Effector CD4-positive, alpha-beta T cell (primary cell): Measurements from ENCODE around the gene MRPL1.

Experiments used
- DNase-seq: peaks from one replicate; pipeline ENCODE4 v3.0.0-alpha.2; 2020
- total RNA-seq: gene quantifications from one replicate; lab custom pipeline; 2026; lab: John Stamatoyannopoulos, UW

The MRPL1 gene
- total RNA-seq = 15.0 reads per million, percentile 40 among the genes with 10 or more reads in this experiment

DNA sequence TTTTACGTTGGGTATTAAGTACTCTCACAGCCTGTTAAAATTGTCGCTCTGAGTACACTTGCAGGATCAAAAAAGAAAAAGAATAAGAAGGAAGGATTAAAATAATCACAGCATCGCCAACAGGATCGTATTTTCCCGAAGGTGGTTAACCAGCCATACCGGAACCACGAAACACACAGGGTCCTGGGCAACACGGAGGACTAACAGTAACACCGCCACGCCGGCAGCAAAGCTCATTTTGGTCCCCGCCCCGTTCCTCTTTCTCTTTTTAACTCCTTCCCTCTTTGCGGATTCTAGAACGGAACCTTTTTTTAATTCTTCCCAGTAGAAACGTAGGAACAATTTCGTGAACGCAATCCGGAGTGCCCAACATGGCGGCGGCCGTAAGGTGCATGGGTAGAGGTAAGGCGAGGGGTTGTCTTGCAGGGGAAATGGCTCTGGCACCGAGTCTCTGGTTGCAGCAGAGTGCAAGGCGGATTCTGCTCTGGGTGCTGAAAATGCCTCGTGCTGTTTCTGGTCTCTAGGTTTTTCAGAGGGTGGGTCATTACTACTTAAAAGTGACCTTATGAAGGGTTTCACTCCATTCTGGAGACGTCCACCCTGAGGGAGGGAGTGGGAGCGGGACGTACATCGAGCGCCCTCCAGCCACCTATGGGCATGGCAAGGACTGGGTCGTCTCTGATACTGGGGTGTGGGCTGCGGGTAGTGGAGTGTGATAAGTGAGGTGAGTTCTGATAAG is at the start of gene MRPL1:
TSS of gene MRPL1 (plus strand) at position 353 of the 739 bp plus-strand sequence. CDS start at position 372, 19 bp downstream.
- DNase-seq = peak; percentile 83

DNA sequence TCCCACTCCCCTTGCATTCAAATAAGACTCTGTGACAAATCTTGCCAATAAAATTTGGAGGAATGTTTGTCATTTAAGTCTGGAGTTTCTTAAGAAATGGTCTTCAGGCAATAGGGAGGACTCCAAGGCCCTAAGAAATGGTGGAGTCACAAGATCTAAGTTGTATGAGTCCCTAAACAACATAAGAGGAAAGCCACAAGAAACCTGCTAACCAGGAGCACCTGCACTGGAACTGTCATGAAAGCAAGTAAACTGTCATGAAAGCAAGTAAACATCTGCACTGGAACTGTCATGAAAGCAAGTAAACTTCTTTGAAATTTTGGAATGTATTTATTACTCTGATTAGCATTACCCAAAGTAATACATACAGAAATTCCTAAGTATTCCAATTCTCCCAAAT is 47.0 kb upstream of the MRPL1 start:
- DNase-seq = no peak

DNA sequence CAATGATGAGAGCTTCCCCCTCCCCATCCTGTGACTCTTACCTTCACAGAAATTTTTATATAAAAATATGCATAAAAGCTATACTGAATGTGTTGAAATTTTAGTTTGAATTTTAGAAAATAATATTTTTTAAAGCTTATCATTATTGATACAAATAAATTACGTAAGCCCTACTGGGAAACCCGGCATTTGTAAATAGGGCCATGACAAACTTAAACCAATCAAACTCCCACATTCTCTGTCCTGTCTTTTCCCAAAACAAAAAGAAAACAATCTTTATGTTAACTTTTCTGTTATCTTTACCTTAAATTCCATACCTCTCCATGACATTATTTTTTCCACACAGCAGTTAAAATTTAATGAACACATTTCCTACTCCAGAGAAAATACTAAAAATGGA is 46.1 kb upstream of the MRPL1 start:
- DNase-seq = no peak

DNA sequence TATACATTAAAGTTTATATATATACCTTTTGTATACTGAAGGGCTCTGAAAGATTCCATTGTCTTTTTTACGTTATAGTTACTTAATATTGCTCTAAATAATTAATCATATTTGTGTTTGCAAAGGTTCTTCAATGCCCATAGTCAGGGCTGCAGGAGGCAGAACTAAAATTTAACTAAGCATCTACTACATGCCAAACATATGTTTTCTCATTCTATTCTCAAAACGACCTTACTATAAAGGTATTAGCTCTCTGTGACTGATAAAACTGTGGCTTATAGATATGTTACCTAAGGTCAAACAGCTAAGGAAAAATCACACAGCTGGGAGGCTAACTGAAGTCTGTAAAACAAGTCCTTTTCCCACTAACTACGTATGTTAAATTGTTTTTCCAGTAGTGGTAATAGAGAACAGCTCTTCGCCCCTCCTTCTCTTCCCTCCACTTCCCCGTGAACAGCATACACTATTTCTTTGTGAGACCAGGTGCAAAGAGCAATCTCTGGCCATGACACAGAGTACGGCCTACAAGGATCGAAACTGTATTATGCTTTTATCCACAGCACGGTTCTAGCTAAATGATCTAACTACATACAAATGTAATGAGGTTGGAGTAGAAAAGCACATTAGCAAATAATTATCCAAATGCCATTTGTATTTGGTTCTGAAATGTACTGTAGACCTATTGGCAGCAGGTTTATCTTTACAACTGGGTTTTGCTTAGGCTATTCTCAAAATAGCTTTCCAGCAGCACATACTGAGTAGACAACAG is 45.1 kb upstream of the MRPL1 start:
- no peak for DNase-seq

DNA sequence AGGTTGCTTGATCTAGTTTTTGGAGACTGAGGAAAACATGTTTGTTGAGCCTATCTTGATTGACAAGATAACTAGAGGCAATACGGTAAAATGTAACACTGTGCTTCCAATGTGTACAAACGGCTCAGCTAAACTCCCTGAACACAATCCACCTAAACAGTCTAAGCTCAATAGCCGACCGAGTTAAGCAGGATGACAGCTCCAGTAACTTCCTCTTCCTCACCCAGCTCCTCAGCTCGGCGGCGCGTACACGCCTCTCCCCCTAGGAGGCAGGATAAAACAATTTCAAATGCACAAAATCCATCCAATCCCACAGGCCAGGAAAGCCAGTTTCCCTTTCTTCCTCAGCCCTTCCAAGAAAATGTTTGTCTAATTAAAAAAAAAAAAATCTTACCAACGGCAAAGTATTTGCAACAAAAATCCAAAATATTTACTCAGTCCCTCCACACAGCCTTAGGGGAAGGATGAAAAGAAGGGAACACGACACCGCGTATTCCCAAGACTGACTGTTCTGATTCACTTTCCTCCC is 44.5 kb upstream of the MRPL1 start:
- DNase-seq = peak; percentile 39

DNA sequence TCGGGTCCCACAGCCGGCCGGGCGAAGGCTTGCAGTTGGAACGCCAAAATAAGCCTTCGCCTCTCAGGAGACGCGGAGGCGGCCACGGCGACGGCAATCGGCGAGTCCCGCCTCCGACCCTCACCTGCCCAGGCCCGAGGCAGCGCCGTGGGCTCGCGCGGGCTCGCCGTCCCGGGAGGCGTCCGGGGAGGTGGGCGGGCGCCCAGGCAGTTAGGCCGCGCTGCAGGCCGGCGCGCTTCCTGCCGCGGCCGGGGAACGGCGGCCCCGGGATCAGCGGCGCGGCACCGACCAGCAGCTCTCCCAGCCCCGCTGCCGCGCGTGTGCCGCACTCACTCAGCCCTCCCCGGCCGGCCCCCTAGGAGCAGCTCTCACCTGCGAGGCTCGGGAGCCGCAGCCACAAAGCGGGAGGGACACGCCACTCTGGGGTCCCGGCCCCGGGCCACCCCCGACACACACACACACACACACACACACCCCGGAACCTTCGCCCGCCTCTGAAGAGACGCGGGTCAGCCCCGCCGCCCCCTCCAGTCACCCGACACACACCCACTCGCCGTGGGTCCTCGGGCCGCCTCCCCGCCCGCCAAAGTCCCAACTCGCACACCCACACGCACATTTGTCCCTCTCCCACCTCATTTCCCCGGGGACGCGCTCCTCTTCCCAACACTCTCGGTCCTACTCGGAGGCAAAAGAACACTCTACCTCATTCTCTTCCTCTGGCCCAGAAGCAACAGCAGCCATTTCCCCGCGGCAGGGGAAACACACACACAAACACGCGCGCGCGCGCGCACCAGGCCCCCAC is 43.8 kb upstream of the MRPL1 start, which contains the start of gene CNOT6L:
TSS of gene CNOT6L (minus strand) at position 767 of the 802 bp plus-strand sequence. CDS start at position 707, 60 bp downstream.
- peak; percentile 81 for DNase-seq

DNA sequence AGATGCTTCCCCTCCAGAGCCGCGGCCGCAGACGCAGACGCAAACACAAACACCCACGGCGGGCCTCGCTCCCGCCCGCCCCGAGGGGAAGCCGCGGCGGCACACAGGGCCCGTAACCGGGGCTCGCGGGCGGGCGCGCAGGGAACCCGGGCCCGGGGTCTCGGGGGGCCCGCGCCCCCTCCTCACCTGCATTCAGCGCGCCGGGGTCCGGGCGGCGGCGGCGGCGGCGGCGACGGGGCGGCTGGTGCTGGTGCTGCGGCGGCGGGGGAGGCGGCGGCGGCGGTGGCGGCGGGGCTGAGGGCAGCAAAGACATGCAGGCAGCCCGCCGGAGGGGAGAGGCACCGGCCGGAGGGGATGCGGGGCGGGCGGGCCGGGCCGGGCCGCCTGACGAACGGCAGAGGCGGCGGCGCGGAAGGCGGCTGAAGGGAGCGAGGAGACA is 43.2 kb upstream of the MRPL1 start:
- DNase-seq = no peak

DNA sequence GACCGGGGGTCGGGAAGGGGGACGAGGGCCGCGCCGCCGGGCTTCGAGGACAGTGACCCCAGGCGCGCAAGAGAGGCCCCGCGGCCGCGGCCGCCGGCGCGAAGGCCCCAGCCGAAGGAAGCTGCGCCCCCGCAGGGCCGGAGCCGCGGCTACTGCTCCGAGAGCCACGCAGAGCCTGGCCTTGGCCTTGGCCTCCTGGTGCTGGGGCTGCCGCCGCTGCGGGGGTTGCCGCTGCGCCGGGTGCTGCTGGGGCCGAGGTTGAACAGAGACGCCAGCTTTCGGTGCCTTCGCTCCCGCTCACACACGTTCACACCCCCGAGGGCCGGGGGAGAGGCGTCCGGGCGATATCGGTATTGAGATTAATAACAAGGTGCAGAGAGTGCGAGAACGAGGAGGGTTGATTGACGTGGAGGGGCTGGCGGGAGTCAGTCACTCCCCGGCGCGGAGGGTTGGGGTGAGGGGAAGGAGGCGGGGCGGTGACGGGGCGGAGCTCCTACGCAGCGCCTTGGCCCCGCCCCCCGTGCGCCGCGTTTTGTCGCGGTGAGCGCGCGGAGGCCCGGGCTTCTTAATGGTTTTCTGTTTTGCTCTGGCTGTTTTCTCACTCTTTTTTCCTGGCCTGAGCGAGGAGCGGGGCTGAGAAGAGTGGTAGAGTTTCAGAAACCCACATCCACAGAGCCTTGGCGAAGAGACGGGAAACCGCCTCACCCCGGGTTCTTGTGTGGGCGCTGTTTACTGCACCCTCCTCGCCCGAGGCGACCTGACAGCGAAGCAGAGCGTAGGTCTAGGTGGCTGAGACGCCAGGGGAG is 42.6 kb upstream of the MRPL1 start:
- peak; percentile 95 for DNase-seq

DNA sequence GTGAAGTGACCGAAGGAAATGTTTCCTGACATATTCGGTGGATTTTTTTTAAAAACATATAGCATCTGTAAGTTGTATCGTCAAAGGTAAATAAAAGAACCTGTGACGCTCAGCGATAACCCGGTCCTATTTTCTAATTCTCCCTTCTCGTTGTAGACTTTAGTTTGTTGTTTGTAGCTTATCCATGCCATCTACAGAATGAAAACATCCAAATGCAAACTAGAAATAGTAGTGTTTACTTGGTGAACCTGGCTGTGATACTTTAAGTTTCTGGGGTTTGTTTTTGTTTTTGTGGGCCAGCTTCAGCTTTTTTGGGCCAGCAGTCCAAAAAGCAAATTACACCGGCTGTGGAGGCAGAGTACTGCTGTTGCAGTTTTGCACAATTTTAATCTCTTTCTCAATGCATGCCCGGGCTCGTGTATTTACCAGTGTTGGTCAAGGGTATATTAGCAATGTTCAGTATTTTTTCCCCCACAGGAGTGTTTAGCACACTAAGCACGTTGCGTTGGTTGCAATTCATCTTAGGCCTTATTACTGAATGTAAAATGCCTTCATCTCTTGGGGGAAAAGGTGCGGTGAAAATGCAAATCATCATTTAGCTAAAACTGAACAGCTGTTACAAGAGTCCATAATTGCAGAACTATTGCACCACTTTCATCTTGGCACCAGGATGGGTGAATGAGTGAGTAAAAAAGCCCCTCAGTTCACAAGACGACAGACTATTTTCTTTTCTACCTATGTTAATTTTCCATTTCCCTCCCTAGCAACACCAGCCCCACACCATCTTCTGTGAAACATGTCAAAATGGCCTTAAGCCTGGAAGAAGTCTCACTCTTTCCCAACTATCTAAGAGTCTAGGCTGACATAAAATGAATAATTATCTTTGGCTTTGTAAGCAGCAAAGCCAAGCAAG is 41.7 kb upstream of the MRPL1 start:
- DNase-seq = peak; percentile 18

DNA sequence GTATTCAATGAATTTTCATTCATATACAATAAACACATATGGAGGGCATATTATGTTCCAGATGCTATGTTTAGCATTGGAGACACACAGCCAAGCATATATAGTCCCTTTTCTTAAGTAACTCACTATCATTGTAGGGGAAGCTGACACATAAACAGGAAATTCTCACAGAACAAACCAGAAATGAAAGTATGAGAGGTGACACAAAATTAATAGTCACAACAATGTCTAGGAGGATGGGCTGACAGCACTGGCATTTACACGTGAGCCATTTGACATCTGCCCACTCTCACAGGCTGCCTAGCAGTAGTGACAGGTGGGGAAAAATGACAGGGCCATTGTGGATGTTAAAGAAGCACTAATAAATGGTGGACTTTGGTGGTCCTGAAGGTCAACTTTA is 40.9 kb upstream of the MRPL1 start:
- peak; percentile 46 for DNase-seq

DNA sequence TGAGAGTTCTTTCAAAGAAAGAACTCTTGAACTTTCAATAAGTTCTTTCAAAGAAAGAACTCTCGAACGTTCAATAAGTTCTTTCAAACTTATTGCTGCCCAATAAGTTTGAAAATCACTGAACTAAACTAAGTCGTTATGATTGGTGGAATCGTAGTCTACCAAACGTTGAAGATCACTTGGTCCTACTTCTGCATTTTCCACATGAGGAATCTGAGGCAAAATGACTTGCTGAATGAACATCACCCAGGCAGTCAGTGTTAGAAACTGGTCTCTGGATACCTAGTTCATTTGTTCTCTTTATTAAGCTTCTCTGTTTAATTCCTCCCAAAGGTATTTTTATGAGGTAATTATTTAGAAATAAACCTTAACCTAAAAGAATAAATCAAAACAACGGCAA is 36.4 kb upstream of the MRPL1 start:
- DNase-seq = no peak

DNA sequence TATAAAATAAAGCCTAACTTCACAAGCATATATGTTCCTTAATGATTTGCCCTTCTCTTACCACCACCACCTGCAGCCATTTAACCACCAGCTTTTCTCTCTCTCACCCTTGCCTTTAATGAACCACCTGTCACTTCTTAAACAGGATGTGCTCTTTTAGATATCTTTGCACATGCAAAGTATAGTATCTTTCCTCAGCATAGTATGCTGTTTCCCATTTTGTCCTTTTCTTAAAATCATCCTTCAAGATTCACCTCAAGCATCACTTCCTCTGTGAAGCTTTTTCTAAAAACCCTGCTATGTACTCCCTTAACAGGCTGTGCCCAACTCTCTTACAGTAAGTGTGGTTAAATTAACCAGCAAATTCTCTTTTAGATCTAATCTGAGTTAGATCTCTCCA is 35.3 kb upstream of the MRPL1 start:
- no peak for DNase-seq

DNA sequence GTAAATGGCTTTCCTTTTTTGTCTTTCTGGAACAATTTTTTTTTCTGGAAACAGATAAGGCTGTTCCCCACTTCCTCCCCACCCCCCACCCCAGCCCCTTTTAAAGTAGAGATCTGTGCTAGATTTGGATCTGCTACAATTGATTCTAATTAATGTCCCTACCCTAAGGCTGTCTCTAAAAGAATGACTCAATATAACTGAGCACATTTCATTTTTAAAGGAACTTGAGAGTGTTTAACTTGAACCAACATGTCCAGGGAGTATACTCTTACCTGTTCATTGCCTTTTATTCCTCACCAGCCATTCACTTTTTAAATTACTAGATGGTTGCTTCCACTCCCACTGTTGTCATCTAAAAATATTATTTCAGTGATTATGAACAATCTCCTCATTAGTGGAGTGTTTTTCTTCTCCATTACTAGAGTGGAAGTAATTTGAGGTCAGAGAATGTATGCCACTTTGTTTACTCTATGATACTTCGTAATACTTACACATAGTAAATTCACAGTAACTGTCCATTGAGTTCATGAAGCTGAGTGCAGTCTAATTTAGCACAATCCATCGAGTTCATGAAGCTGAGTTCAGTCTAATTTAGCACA is 29.4 kb upstream of the MRPL1 start:
- DNase-seq = no peak

DNA sequence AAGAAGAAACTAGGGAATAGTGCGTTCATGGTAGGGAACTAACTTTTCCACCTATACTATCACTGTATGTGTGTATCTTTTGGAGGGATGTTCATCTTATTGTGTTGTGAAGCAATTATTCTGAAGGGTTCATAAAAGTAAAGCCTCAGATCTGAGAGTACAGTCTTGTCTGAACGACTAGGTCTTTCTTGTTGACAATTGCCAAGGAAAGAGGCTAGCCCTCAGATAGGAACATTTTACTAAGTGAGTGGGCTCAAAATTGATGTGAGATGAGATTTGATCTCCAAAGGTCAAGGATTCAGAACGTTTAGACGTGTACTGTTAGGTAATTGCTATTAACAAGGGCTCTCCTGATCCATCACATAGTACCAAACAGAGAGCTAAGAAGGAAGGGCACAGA is 28.2 kb upstream of the MRPL1 start:
- DNase-seq = no peak

DNA sequence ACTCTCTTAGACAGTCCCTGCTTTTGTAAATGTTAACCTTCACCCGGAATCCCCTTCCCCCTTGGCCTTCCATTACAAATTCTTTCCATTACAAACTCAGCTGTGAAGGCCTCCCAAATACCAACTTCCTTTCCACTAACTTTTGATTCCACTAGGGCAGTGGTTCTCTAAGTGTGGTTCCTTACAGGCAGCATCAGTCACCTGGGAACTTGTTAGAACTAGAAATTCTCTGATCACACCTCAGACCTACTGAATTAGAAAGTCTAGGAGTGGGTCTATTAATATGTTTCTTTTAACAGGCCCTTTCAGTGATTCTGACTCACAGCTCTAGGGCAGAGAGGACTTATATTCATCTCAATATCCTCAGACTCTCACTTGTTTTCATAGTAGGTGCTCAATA is 19.0 kb upstream of the MRPL1 start:
- no peak for DNase-seq

DNA sequence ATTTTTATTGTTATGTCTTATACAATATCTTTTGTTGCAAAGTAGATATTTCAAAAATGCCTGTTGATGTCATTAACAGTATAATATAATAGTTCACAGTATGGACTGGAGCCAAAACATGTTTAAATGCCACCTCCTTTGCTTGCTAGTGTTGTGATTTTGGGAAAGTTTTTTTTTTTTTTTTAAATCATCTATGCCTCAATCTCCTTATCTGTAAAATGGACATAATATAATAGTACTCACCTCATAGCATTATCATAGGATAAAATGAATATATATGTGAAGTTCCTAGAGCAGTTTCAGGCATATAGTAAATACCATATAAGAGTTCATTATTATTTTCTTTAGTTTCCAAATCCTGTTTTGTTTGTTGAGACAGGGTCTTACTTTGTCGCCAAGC is 18.3 kb upstream of the MRPL1 start:
- no peak for DNase-seq

DNA sequence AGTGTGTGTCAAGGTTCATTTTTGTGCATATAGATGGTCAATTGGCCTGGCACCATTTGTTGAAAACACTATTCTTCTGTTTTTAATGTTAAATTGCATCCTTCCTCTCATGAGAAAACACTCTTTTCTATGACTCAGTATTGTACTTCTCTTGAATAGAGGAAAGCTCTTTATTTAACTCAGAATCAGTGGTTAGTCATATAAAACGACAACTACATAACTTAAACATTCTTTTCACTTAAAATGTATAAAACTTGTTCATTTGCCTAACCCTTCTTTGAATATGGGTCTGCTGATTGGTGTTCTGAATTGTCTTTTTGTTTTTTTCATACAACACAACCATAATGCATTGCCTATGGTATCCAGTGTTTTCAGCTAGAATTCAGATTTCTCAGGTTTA is 17.2 kb upstream of the MRPL1 start:
- DNase-seq = no peak

DNA sequence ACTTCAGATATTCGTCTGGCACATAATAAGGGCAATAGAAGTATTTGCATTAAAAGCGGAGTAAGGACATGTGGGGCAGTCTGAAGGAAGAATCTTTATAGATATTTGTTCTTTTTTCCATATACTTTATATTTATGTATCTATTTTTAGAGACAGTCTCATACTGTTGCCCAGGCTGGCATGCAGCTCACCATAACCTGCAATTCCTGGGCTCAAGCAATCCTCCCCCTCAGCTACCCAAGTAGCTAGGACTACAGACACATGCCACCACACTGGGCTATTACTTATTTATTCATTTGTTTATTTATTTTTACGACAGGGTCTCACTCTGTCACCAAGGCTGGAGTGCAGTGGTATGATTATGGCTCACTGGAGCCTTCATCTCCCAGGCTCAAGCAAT is 16.7 kb upstream of the MRPL1 start:
- DNase-seq = no peak

DNA sequence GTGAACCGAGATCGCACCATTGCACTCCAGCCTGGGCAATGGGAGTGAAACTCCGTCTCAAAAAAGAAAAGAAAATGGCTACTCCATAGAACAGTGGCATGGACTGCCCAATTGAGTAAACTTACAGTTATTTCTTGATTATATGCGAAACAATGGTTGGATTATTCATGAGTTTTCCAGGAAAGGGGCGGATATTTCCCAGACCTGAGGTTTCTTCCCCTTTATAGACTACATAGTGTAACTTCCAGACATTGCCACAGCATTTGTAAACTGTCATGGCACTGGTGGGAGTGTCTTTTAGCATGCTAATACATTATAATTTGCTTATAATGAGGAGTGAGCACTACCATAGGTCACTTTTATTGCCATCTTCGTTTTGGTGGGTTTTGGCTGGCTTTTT is 14.1 kb upstream of the MRPL1 start:
- no peak for DNase-seq

DNA sequence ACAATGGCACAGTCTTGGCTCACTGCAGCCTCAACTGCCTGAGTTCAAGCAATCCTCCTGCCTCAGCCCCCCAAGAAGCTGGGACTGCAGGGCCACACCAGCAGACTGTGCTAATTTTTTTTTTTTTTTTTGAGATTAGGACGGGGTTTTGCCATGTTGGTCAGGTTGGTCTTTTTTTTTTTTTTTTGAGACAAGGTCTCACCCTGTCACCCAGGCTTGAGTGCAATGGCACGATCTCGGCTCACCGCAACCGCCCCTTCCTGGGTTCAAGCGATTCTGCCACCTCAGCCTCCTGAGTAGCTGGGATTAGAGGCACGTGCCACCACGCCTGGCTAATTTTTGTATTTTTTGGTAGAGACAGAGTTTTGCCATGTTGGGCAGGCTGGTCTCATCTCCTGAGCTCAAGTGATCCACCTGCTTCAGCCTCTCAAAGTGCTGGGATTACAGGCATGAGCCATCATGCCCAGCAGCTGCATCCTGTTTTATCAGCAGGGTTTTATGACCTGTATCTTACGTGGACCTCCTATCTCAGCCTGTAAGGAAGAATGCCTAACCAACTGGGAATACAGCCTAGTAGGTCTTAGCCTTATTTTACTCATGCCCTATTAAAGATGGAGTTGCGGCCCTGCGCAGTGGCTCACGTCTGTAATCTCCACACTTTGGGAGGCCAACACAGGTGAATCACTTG is 13.2 kb upstream of the MRPL1 start:
- no peak for DNase-seq
